Measurements from ENCODE around the gene CNTNAP5. TPM values are rescaled to one million over a fixed set of nuclear protein-coding genes. Genes with fewer than 3 reads are reported as not detected.
A peak's percentile ranks its signal among the peaks of the same experiment; 100 is the strongest.

The CNTNAP5 gene
- total RNA-seq, 1 donor from 2014 or later: not detected

GRCh38 chr2:124328397-124328796 is 303.3 kb downstream of the CNTNAP5 start:
- Histone ChIP-seq H3K9me3 (ENCODE audit: low read depth) (no peaks in the 10 kb centered on the region), H3K36me3 (peaks cover 4% of the 10 kb centered on the region), H3K4me1 (peaks cover 22% of the 10 kb centered on the region), H3K4me2 (peak overlapping the region; percentile 16), H4K20me1 (ENCODE audit: low read depth) (no peaks in the 10 kb centered on the region), H3K79me2 (ENCODE audit: low read depth) (no peaks in the 10 kb centered on the region), H3K9ac (no peak overlapping the region), H3K4me3 (no peak overlapping the region), H3K27me3 (no peaks in the 10 kb centered on the region), H2AFZ (replicated peaks) (no peak overlapping the region), H3F3A (ENCODE audit: low read depth) (peaks cover 29% of the 10 kb centered on the region), H3K27ac (peak overlapping the region; percentile 85)
- TF ChIP-seq CTCF (IDR thresholded peaks at IDR 0.05) (no peak), EZH2 (IDR thresholded peaks at IDR 0.05) (no peak), EZH2phosphoT487 (IDR thresholded peaks at IDR 0.05) (no peak)
- Mint-ChIP-seq H3K9me3 (no peaks in the 10 kb centered on the region), H3K4me3 (no peak overlapping the region), H3K27ac (no peak overlapping the region), H3K4me1 (peaks cover 30% of the 10 kb centered on the region), H3K27me3 (ENCODE audit: insufficient read depth, low read depth) (no peaks in the 10 kb centered on the region), H3K36me3 (no peaks in the 10 kb centered on the region)
- peak; percentile 43 for DNase-seq (ENCODE audit: low spot score)

GRCh38 chr2:124333784-124334183 is 308.7 kb downstream of the CNTNAP5 start:
- Histone ChIP-seq H3K9ac (no peak overlapping the region), H2AFZ (replicated peaks) (peak overlapping the region; percentile 29), H3K36me3 (peaks cover 4% of the 10 kb centered on the region), H3K79me2 (ENCODE audit: low read depth) (no peaks in the 10 kb centered on the region), H3K4me3 (no peak overlapping the region), H3F3A (ENCODE audit: low read depth) (peaks cover 12% of the 10 kb centered on the region), H3K9me3 (ENCODE audit: low read depth) (no peaks in the 10 kb centered on the region), H4K20me1 (ENCODE audit: low read depth) (no peaks in the 10 kb centered on the region), H3K4me1 (peaks cover 14% of the 10 kb centered on the region), H3K4me2 (no peak overlapping the region), H3K27me3 (no peaks in the 10 kb centered on the region), H3K27ac (no peak overlapping the region)
- Mint-ChIP-seq H3K27me3 (ENCODE audit: insufficient read depth, low read depth) (no peaks in the 10 kb centered on the region), H3K36me3 (no peaks in the 10 kb centered on the region), H3K9me3 (peaks cover 8% of the 10 kb centered on the region), H3K4me1 (peaks cover 9% of the 10 kb centered on the region), H3K4me3 (no peak overlapping the region), H3K27ac (no peak overlapping the region)
- DNase-seq (ENCODE audit: low spot score): no peak
- TF ChIP-seq EZH2 (IDR thresholded peaks at IDR 0.05) (no peak), EZH2phosphoT487 (IDR thresholded peaks at IDR 0.05) (no peak), CTCF (IDR thresholded peaks at IDR 0.05) (no peak)

- Histone ChIP-seq H3K4me3 (no peak overlapping the region), H4K20me1 (ENCODE audit: low read depth) (no peaks in the 10 kb centered on the region), H3K27me3 (no peaks in the 10 kb centered on the region), H3K79me2 (ENCODE audit: low read depth) (no peaks in the 10 kb centered on the region), H3K4me2 (no peak overlapping the region), H3K36me3 (peaks cover 4% of the 10 kb centered on the region), H3F3A (ENCODE audit: low read depth) (no peaks in the 10 kb centered on the region), H3K9me3 (ENCODE audit: low read depth) (no peaks in the 10 kb centered on the region), H3K9ac (no peak overlapping the region), H2AFZ (replicated peaks) (no peak overlapping the region), H3K27ac (no peak overlapping the region), H3K4me1 (peaks cover 4% of the 10 kb centered on the region)
- DNase-seq (ENCODE audit: low spot score): no peak
- Mint-ChIP-seq H3K27ac (no peak overlapping the region), H3K27me3 (ENCODE audit: insufficient read depth, low read depth) (no peaks in the 10 kb centered on the region), H3K9me3 (peaks cover 8% of the 10 kb centered on the region), H3K36me3 (no peaks in the 10 kb centered on the region), H3K4me1 (no peaks in the 10 kb centered on the region), H3K4me3 (no peak overlapping the region)
- no peak for TF ChIP-seq EZH2 (IDR thresholded peaks at IDR 0.05)
- no peak for TF ChIP-seq CTCF (IDR thresholded peaks at IDR 0.05)
- TF ChIP-seq EZH2phosphoT487 (IDR thresholded peaks at IDR 0.05): no peak
Measured at GRCh38 chr2:124335058-124335457, 310.0 kb downstream of the CNTNAP5 start.
